CD4-positive, alpha-beta T cell treated with Interleukin-21 for 1 hour (primary cell): ENCODE measurements around the gene DSCAML1.

Experiments
- DNase-seq: peaks from one replicate; pipeline ENCODE4 v3.0.0-alpha.2; 2020

The DSCAML1 gene

GRCh38 chr11:117572671-117573070, 224.3 kb downstream of the DSCAML1 start:
- DNase-seq: no peak

- DNase-seq: no peak
Observed at GRCh38 chr11:117572129-117572528, 224.9 kb downstream of the DSCAML1 start.

- no peak for DNase-seq
Observed at GRCh38 chr11:117570701-117571100, 226.3 kb downstream of the DSCAML1 start.

- DNase-seq: no peak
Observed at GRCh38 chr11:117569911-117570310, 227.1 kb downstream of the DSCAML1 start.

GRCh38 chr11:117565709-117566108, 231.3 kb downstream of the DSCAML1 start:
- no peak for DNase-seq

- no peak for DNase-seq
Observed at GRCh38 chr11:117564321-117564720, 232.7 kb downstream of the DSCAML1 start.

GRCh38 chr11:117563556-117563955, 233.5 kb downstream of the DSCAML1 start:
- no peak for DNase-seq

- no peak for DNase-seq
Observed at GRCh38 chr11:117562136-117562535, 234.9 kb downstream of the DSCAML1 start.

GRCh38 chr11:117560780-117561530, 236.1 kb downstream of the DSCAML1 start:
- no peak for DNase-seq

- DNase-seq: no peak
Observed at GRCh38 chr11:117559698-117560097, 237.3 kb downstream of the DSCAML1 start.

GRCh38 chr11:117557361-117557760, 239.7 kb downstream of the DSCAML1 start:
- no peak for DNase-seq

- no peak for DNase-seq
Observed at GRCh38 chr11:117554601-117555333, 242.2 kb downstream of the DSCAML1 start.

- no peak for DNase-seq
Observed at GRCh38 chr11:117552626-117553025, 244.4 kb downstream of the DSCAML1 start.

GRCh38 chr11:117551761-117552343, 245.2 kb downstream of the DSCAML1 start:
- no peak for DNase-seq

- no peak for DNase-seq
Observed at GRCh38 chr11:117550466-117550865, 246.6 kb downstream of the DSCAML1 start.

GRCh38 chr11:117549417-117549816, 247.6 kb downstream of the DSCAML1 start:
- no peak for DNase-seq

- DNase-seq: no peak
Observed at GRCh38 chr11:117548876-117549275, 248.1 kb downstream of the DSCAML1 start.

GRCh38 chr11:117547946-117548345, 249.1 kb downstream of the DSCAML1 start:
- DNase-seq: no peak

GRCh38 chr11:117547195-117547850, 249.7 kb downstream of the DSCAML1 start:
- DNase-seq: no peak

GRCh38 chr11:117546431-117547194, 250.4 kb downstream of the DSCAML1 start:
- no peak for DNase-seq

GRCh38 chr11:117545706-117546105, 251.3 kb downstream of the DSCAML1 start:
- no peak for DNase-seq

GRCh38 chr11:117544130-117544800, 252.8 kb downstream of the DSCAML1 start:
- no peak for DNase-seq
